Common myeloid progenitor, CD34-positive (primary cell): ENCODE measurements around the gene RASAL1.
A peak's percentile ranks its signal among the peaks of the same experiment; 100 is the strongest.

Source experiments
- CTCF ChIA-PET: fragments of 350-600 bp; sonication (Branson Sonifier 250); formaldehyde crosslinking; loops from one replicate; lab custom pipeline; 2021; ENCODE audit warnings: antibody characterized with exemption; lab: Charles Lee
- POLR2A ChIA-PET: fragments of 350-600 bp; sonication (Branson Sonifier 250); formaldehyde crosslinking; loops from one replicate; lab custom pipeline; 2021; ENCODE audit warnings: antibody characterized with exemption; lab: Charles Lee
- DNase-seq, 3 donors: peaks; one replicate each; pipeline versions ENCODE4 v3.0.0 to v3.0.0-alpha.2; 2013
- H3K27ac ChIP-seq, 2 experiments: 1 replicate in 1 of 2; 2 replicates in 1 of 2; pipeline ENCODE4 v1.7.0; 2013; ENCODE audit warnings: inconsistent platforms in 2 of 2, low read length in 2 of 2, mild to moderate bottlenecking in 2 of 2, low read depth in 1 of 2, moderate library complexity in 1 of 2; ENCODE audit not compliant: severe bottlenecking in 2 of 2, insufficient read depth in 1 of 2, poor library complexity in 1 of 2
- H3K27me3 ChIP-seq, 5 experiments: replicated peaks in 2 of 5; 1 replicate in 3 of 5; 2 replicates in 2 of 5; pipeline versions ENCODE4 v1.6.1 to v1.7.0; 2013; ENCODE audit warnings: low read length in 4 of 5, mild to moderate bottlenecking in 2 of 5, moderate library complexity in 2 of 5, inconsistent platforms in 1 of 5; ENCODE audit not compliant: insufficient read depth in 5 of 5, control insufficient read depth in 4 of 5
- H3K36me3 ChIP-seq, 4 experiments: 1 replicate in 2 of 4; 2 replicates in 2 of 4; pipeline versions ENCODE4 v1.6.1 to v1.7.0; 2013; ENCODE audit warnings: low read length in 3 of 4, control low read depth in 1 of 4, mild to moderate bottlenecking in 1 of 4; ENCODE audit not compliant: control insufficient read depth in 4 of 4, insufficient read depth in 4 of 4
- H3K4me1 ChIP-seq, 4 experiments: 1 replicate in 3 of 4; 2 replicates in 1 of 4; pipeline versions ENCODE4 v1.6.1 to v1.7.1; 2013; ENCODE audit warnings: low read length in 3 of 4, mild to moderate bottlenecking in 3 of 4, control low read depth in 1 of 4, inconsistent platforms in 1 of 4, moderate library complexity in 1 of 4; ENCODE audit not compliant: control insufficient read depth in 4 of 4, insufficient read depth in 4 of 4; ENCODE audit errors: control extremely low read depth in 1 of 4
- H3K4me3 ChIP-seq, 7 experiments: 1 replicate in 4 of 7; 2 replicates in 3 of 7; pipeline versions ENCODE4 v1.5.1 to v1.7.0; 2013; ENCODE audit warnings: mild to moderate bottlenecking in 7 of 7, low read length in 6 of 7, moderate library complexity in 6 of 7, inconsistent platforms in 2 of 7, low read depth in 2 of 7, control low read depth in 1 of 7; ENCODE audit not compliant: insufficient read depth in 4 of 7, control insufficient read depth in 1 of 7; ENCODE audit errors: extremely low read depth in 1 of 7
- H3K9me3 ChIP-seq, 5 experiments: 1 replicate in 4 of 5; 2 replicates in 1 of 5; pipeline versions ENCODE4 v1.6.1 to v1.7.1; 2013; ENCODE audit warnings: low read length in 4 of 5, mild to moderate bottlenecking in 2 of 5, inconsistent platforms in 1 of 5, low read depth in 1 of 5, moderate library complexity in 1 of 5; ENCODE audit not compliant: control insufficient read depth in 4 of 5, insufficient read depth in 2 of 5; ENCODE audit errors: control extremely low read depth in 1 of 5
- WGBS: methylation state at CpG from one replicate; pipeline ENCODE4 v1.1.5; 2013; ENCODE audit not compliant: insufficient coverage; 5-methylcytosine and 5-hydroxymethylcytosine counted together

The RASAL1 gene

GRCh38 chr12:113136128-113136989 is 798 bp upstream of the RASAL1 start:
- Histone ChIP-seq H3K36me3 (no peaks in the 10 kb centered on the region), H3K9me3 (no peaks in the 10 kb centered on the region), H3K4me1 (peaks cover 3 to 27% (median 19%) of the 10 kb centered on the region in 4 experiments), H3K4me3 (peak overlapping the region in 6 of 7 experiments; percentile 19 to 74 (median 50)), H3K27me3 (peaks cover 0 to 10% (median 2%) of the 10 kb centered on the region in 5 experiments), H3K27ac (no peak overlapping the region)
- ChIA-PET CTCF (interaction anchor here (0.6 to 11.0 kb wide), 7 partner anchors 14 to 143 kb away, joined by 3 to 149 read pairs (median 14); partner anchors contain the start of gene CFAP73), POLR2A (no interaction called here)
- DNase-seq, result peak; percentile 57 to 85 (median 85)
- WGBS, result 54% methylated on average over 17 of the region's 21 CpGs

GRCh38 chr12:113134521-113134951 is 1.0 kb downstream of the RASAL1 start:
- H3K36me3 ChIP-seq, result no peaks in the 10 kb centered on the region
- POLR2A ChIA-PET, result no interaction called here
- 77% methylated on average over 3 of the region's 6 CpGs for WGBS
- H3K4me1 ChIP-seq, result peaks cover 3 to 27% (median 19%) of the 10 kb centered on the region in 4 experiments
- no peak for DNase-seq
- no peak overlapping the region for H3K27ac ChIP-seq
- CTCF ChIA-PET, result interaction anchor here (1.2 to 11.0 kb wide), 8 partner anchors 8 to 86 kb away, joined by 3 to 149 read pairs (median 4); partner anchors contain the start of gene CFAP73
- no peaks in the 10 kb centered on the region for H3K9me3 ChIP-seq
- H3K27me3 ChIP-seq, result peaks cover 0 to 10% (median 2%) of the 10 kb centered on the region in 5 experiments
- H3K4me3 ChIP-seq, result no peak overlapping the region

- 100% methylated on average over 1 of the region's 2 CpGs for WGBS
- no peak overlapping the region for H3K27ac ChIP-seq
- H3K4me3 ChIP-seq, result no peak overlapping the region
- no peaks in the 10 kb centered on the region for H3K9me3 ChIP-seq
- H3K4me1 ChIP-seq, result peaks cover 3 to 27% (median 19%) of the 10 kb centered on the region in 4 experiments
- DNase-seq, result no peak
- H3K27me3 ChIP-seq, result peaks cover 0 to 10% (median 2%) of the 10 kb centered on the region in 5 experiments
- CTCF ChIA-PET, result interaction anchor here (1.1 to 11.0 kb wide), 8 partner anchors 9 to 46 kb away, joined by 3 to 149 read pairs (median 4); partner anchors contain the start of gene CFAP73
- no peaks in the 10 kb centered on the region for H3K36me3 ChIP-seq
- POLR2A ChIA-PET, result no interaction called here
These were observed 1.5 kb downstream of the RASAL1 start for GRCh38 chr12:113134071-113134470.

GRCh38 chr12:113133666-113134065 is 1.9 kb downstream of the RASAL1 start:
- H3K9me3 ChIP-seq, result no peaks in the 10 kb centered on the region
- H3K4me3 ChIP-seq, result no peak overlapping the region
- no peaks in the 10 kb centered on the region for H3K36me3 ChIP-seq
- no peak for DNase-seq
- ChIA-PET CTCF (interaction anchor here (1.1 to 11.0 kb wide), 8 partner anchors 9 to 85 kb away, joined by 4 to 149 read pairs (median 5); partner anchors contain the start of gene CFAP73), POLR2A (no interaction called here)
- no peak overlapping the region for H3K27ac ChIP-seq
- H3K4me1 ChIP-seq, result peaks cover 3 to 27% (median 19%) of the 10 kb centered on the region in 4 experiments
- H3K27me3 ChIP-seq, result peaks cover 0 to 10% (median 2%) of the 10 kb centered on the region in 5 experiments
- WGBS, result 82% methylated on average over 3 of the region's 3 CpGs

GRCh38 chr12:113133036-113133435 is 2.5 kb downstream of the RASAL1 start:
- no peaks in the 10 kb centered on the region for H3K9me3 ChIP-seq
- peaks cover 3 to 27% (median 19%) of the 10 kb centered on the region in 4 experiments for H3K4me1 ChIP-seq
- no peak for DNase-seq
- H3K36me3 ChIP-seq, result no peaks in the 10 kb centered on the region
- POLR2A ChIA-PET, result no interaction called here
- H3K4me3 ChIP-seq, result no peak overlapping the region
- H3K27me3 ChIP-seq, result peaks cover 0 to 10% (median 2%) of the 10 kb centered on the region in 5 experiments
- no peak overlapping the region for H3K27ac ChIP-seq
- WGBS, result 92% methylated on average over 6 of the region's 6 CpGs
- CTCF ChIA-PET, result interaction anchor here (1.1 to 11.0 kb wide), 5 partner anchors 14 to 84 kb away, joined by 4 to 149 read pairs (median 22); partner anchors contain the start of gene CFAP73

- no peaks in the 10 kb centered on the region for H3K36me3 ChIP-seq
- H3K9me3 ChIP-seq, result no peaks in the 10 kb centered on the region
- peaks cover 0 to 10% (median 2%) of the 10 kb centered on the region in 5 experiments for H3K27me3 ChIP-seq
- POLR2A ChIA-PET, result no interaction called here
- peak; percentile 25 to 76 (median 64) for DNase-seq
- H3K4me1 ChIP-seq, result peaks cover 3 to 26% (median 19%) of the 10 kb centered on the region in 4 experiments
- 67% methylated on average over 1 of the region's 1 CpG for WGBS
- H3K27ac ChIP-seq, result no peak overlapping the region
- no peak overlapping the region for H3K4me3 ChIP-seq
- CTCF ChIA-PET, result interaction anchor here (0.9 to 3.1 kb wide), 5 partner anchors 11 to 25 kb away, joined by 3 to 19 read pairs (median 4); no protein-coding TSS in a partner anchor
These were observed 4.0 kb downstream of the RASAL1 start for GRCh38 chr12:113131556-113131955.
